Vagina (tissue), 2 donors: Measurements from ENCODE around the gene PCCB. TPM values are rescaled to one million over a fixed set of nuclear protein-coding genes. Genes with fewer than 3 reads are reported as not detected.
"Not testable (repeated sequence)": the region's sequence is repeated elsewhere in the genome, so short reads cannot be mapped to it uniquely, and the experiment has no call there.

ENCODE experiments used
- DNase-seq, 2 donors: peaks; one replicate each; pipeline ENCODE4 v3.0.0-alpha.2; 2017; ENCODE audit errors: extremely low spot score in 2 of 2
- H3K27ac ChIP-seq: fragments of 200-600 bp; sonication (generic); one replicate; pipeline ENCODE4 v1.5.1; 2019
- H3K27me3 ChIP-seq: fragments of 200-600 bp; sonication (generic); one replicate; pipeline ENCODE4 v1.5.1; 2019
- H3K36me3 ChIP-seq, 2 donors: fragments of 200-600 bp; sonication (generic); one replicate each; pipeline ENCODE4 v1.5.1; 2017 to 2019
- H3K4me1 ChIP-seq: fragments of 200-600 bp; sonication (generic); one replicate; pipeline ENCODE4 v1.5.1; 2019
- H3K4me3 ChIP-seq, 2 donors: fragments of 200-600 bp; sonication (generic); 1 replicate in 1 of 2; 2 replicates in 1 of 2; pipeline ENCODE4 v1.5.1; 2016 to 2019
- H3K9me3 ChIP-seq: fragments of 200-600 bp; sonication (generic); one replicate; pipeline ENCODE4 v1.5.1; 2019
- CTCF ChIP-seq, 3 experiments: fragments of 450-650 bp in 2 of 3; fragments of 200-600 bp in 1 of 3; sonication (generic) in 1 of 3; IDR thresholded peaks; one replicate each; pipeline ENCODE4 v1.5.1; 2017 to 2019; ENCODE audit warnings: antibody characterized with exemption in 3 of 3, mild to moderate bottlenecking in 2 of 3, moderate library complexity in 2 of 3
- POLR2A ChIP-seq, 2 donors: fragments of 450-650 bp; IDR thresholded peaks; one replicate each; pipeline ENCODE4 v1.6.1; 2017; ENCODE audit warnings: antibody characterized with exemption in 2 of 2, mild to moderate bottlenecking in 2 of 2, moderate library complexity in 2 of 2
- POLR2AphosphoS5 ChIP-seq, 2 donors: sonication (generic); formaldehyde crosslinking; IDR thresholded peaks; one replicate each; pipeline ENCODE4 v1.9.0; 2017; ENCODE audit warnings: antibody characterized with exemption in 2 of 2, mild to moderate bottlenecking in 2 of 2, low read depth in 1 of 2; ENCODE audit not compliant: insufficient read depth in 1 of 2
- intact Hi-C: fragments of 100-400 bp; cut with DNase I; formaldehyde crosslinking; loops from one replicate; pipeline ENCODE4 v1.15.1; 2023
- total RNA-seq: library from RNA; depleted of rRNA; stranded (reverse); fragments of >200 nt; gene quantifications from one replicate; pipeline ENCODE4 v1.2.3, GENCODE V29; 2016

PCCB gene
- total RNA-seq, 1 donor from 2014 or later = 16.7 TPM

GRCh38 chr3:136261826-136262225, 11.7 kb downstream of the PCCB start:
- H3K4me3 ChIP-seq = no peak overlapping the region
- no peaks in the 10 kb centered on the region for H3K4me1 ChIP-seq
- intact Hi-C loops = no loop called here
- TF ChIP-seq POLR2AphosphoS5 (IDR thresholded peaks at IDR 0.05; ENCODE audit: insufficient read depth in 1 of 2, low read depth in 1 of 2) = no peak
- TF ChIP-seq CTCF (IDR thresholded peaks at IDR 0.05) = no peak
- TF ChIP-seq POLR2A (IDR thresholded peaks at IDR 0.05) = no peak
- no peaks in the 10 kb centered on the region for H3K9me3 ChIP-seq
- no peaks in the 10 kb centered on the region for H3K27me3 ChIP-seq
- no peak overlapping the region for H3K27ac ChIP-seq
- peaks cover 0 to 25% of the 10 kb centered on the region in 2 donors for H3K36me3 ChIP-seq
- DNase-seq = peak in 1 of 2 donors; percentile 58

- Histone ChIP-seq H3K4me3 (no peak overlapping the region), H3K9me3 (no peaks in the 10 kb centered on the region), H3K4me1 (no peaks in the 10 kb centered on the region), H3K36me3 (peaks cover 0 to 22% of the 10 kb centered on the region in 2 donors), H3K27me3 (no peaks in the 10 kb centered on the region), H3K27ac (no peak overlapping the region)
- intact Hi-C loops = no loop called here
- DNase-seq = no peak
- TF ChIP-seq POLR2AphosphoS5 (IDR thresholded peaks at IDR 0.05; ENCODE audit: insufficient read depth in 1 of 2, low read depth in 1 of 2) (no peak), POLR2A (IDR thresholded peaks at IDR 0.05) (no peak), CTCF (IDR thresholded peaks at IDR 0.05) (no peak)
Measured at GRCh38 chr3:136262559-136262958, 12.4 kb downstream of the PCCB start.

- H3K9me3 ChIP-seq = no peaks in the 10 kb centered on the region
- no peaks in the 10 kb centered on the region for H3K4me1 ChIP-seq
- H3K27me3 ChIP-seq = no peaks in the 10 kb centered on the region
- no peak overlapping the region for H3K4me3 ChIP-seq
- DNase-seq = peak in 1 of 2 donors; percentile 2
- peaks cover 0 to 20% of the 10 kb centered on the region in 2 donors for H3K36me3 ChIP-seq
- no peak for TF ChIP-seq CTCF (IDR thresholded peaks at IDR 0.05)
- no peak for TF ChIP-seq POLR2AphosphoS5 (IDR thresholded peaks at IDR 0.05; ENCODE audit: insufficient read depth in 1 of 2, low read depth in 1 of 2)
- no peak for TF ChIP-seq POLR2A (IDR thresholded peaks at IDR 0.05)
- H3K27ac ChIP-seq = no peak overlapping the region
- intact Hi-C loops = no loop called here
Measured at GRCh38 chr3:136263251-136263650, 13.1 kb downstream of the PCCB start.

GRCh38 chr3:136266468-136267125, 16.5 kb downstream of the PCCB start:
- H3K4me3 ChIP-seq, H3K27me3 ChIP-seq, H3K4me1 ChIP-seq, H3K27ac ChIP-seq, H3K9me3 ChIP-seq, intact Hi-C loops, DNase-seq: not testable (repeated sequence)
- H3K36me3 ChIP-seq = peaks cover 0 to 10% of the 10 kb centered on the region in 2 donors

- intact Hi-C loops = no loop called here
- Histone ChIP-seq H3K36me3 (peaks cover 0 to 10% of the 10 kb centered on the region in 2 donors), H3K4me3 (no peak overlapping the region), H3K4me1 (no peaks in the 10 kb centered on the region), H3K9me3 (no peaks in the 10 kb centered on the region), H3K27me3 (no peaks in the 10 kb centered on the region), H3K27ac (no peak overlapping the region)
- TF ChIP-seq CTCF (IDR thresholded peaks at IDR 0.05) (no peak), POLR2A (IDR thresholded peaks at IDR 0.05) (no peak), POLR2AphosphoS5 (IDR thresholded peaks at IDR 0.05; ENCODE audit: insufficient read depth in 1 of 2, low read depth in 1 of 2) (no peak)
- peak in 1 of 2 donors; percentile 43 for DNase-seq
Measured at GRCh38 chr3:136267235-136267634, 17.1 kb downstream of the PCCB start.
